Activated T-cell treated with anti-CD3 and anti-CD28 coated beads for 1 hour (primary cell): Measurements from ENCODE around the gene TATDN3.
"Not testable (repeated sequence)": the region's sequence is repeated elsewhere in the genome, so short reads cannot be mapped to it uniquely, and the experiment has no call there.

ENCODE experiments used
- DNase-seq: peaks from one replicate; pipeline ENCODE4 v3.0.0-alpha.2; 2020; ENCODE audit warnings: low read depth

TATDN3 gene

GRCh38 chr1:212775241-212775640 is 16.5 kb upstream of the TATDN3 start:
- DNase-seq = no peak

GRCh38 chr1:212777151-212777550 is 14.5 kb upstream of the TATDN3 start:
- no peak for DNase-seq

- DNase-seq = not testable (repeated sequence)
Observed at GRCh38 chr1:212779086-212779485, 12.6 kb upstream of the TATDN3 start.

- no peak for DNase-seq
Observed at GRCh38 chr1:212780759-212781158, 10.9 kb upstream of the TATDN3 start.

GRCh38 chr1:212781225-212781624 is 10.5 kb upstream of the TATDN3 start:
- DNase-seq = no peak

- no peak for DNase-seq
Observed at GRCh38 chr1:212782422-212783154, 9.1 kb upstream of the TATDN3 start.

- DNase-seq = no peak
Observed at GRCh38 chr1:212783976-212784375, 7.7 kb upstream of the TATDN3 start.

DNA sequence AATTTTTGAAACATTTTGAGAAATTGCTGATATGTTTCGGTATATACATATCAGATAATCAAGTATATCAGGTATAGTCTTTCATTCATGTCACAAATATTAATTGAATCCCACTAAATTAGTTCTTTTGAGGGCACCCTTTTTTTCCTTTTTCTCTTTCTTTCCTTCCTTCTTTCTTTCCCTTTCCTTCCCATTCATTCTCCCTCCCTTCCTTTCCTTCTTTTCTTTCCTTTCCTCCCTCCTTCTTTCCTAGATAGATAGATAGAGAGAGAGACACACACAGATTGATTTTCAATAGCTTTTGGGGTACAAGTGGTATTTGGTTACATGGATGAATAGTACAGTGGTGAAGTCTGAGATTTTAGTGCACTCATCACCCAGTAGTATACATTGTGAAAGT is 5.8 kb upstream of the TATDN3 start:
- no peak for DNase-seq

GRCh38 chr1:212791261-212791675 is 426 bp upstream of the TATDN3 start:
- DNase-seq = no peak

- DNase-seq = no peak
Observed at GRCh38 chr1:212792396-212792908, 758 bp downstream of the TATDN3 start.

DNA sequence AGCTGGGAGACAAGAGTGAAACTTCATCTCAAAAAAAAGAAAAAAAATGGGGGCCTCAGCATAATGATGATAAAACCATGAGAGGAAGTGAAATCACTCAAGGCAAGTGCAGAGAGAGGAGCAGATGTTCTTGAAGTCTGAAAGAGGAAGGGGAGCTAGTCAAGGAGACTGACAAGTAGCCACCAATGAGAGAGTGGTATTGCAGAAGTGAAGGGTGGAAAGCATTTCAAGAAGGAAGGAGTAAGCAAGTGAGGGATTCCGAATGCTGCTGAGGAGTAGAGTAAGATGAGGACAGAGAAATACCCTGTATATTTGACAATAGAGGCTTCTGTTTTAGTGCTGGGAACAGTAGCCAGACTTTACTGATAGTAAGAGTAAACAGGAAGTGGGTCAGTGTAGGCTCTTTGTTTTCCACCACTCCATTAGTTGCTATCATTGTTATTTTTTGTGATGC is 2.9 kb downstream of the TATDN3 start:
- no peak for DNase-seq

- DNase-seq = no peak
Observed at GRCh38 chr1:212797681-212798080, 6.0 kb downstream of the TATDN3 start.

- DNase-seq = no peak
Observed at GRCh38 chr1:212805767-212806166, 14.1 kb downstream of the TATDN3 start.

- no peak for DNase-seq
Observed at GRCh38 chr1:212814537-212815334, 23.0 kb downstream of the TATDN3 start.

DNA sequence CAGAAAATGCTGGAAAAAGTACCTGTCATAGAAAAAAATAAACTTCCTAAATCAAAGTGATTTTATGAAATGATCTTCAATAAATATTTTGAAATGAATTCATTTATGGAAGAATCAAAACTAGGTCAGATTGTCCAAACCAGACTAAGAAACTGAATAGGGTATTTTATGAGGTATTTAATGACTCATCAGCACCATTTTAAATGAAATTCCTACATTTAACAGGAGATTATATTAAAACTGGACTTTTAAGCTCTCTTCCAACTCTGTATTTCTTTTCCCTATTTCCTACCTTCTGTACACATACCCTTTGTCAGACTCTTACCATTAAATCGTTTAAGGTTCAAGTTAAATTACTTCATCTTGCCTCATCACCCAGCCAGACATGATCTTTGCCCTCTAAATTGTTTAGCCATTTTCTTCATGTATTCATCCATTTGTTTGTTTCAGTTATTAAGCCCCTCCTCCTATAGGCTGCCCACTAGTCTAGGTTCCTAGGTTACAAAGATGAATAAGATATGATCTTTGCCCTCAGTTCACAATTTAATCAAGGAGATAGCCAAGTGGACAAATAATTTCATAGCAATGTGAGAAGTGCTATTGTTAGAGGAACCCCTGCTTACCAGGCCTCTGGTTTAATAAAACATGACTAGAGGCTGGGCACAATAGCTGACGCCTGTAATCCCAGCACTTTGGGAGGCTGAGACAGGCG is 25.0 kb downstream of the TATDN3 start:
- DNase-seq = no peak

GRCh38 chr1:212819726-212820125 is 28.0 kb downstream of the TATDN3 start:
- DNase-seq = no peak

DNA sequence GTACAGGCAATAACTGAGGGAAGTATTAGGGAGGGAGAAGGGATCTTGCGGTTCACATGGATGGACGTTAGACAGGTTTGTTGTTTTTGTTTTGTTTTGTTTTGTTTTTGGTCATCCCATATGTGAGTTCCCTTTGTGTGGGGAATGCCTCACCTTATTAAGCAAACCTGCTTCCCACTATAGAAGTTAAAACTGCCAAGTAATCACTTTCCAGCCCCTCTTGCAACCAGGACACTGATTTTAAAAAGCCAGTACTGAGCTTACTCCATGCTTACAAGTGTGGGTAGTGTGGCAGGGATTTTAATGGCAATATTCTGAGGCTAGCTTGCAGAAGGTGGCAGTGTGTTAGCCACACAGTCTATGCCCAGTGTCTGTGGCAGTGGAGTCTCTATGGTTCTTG is 29.3 kb downstream of the TATDN3 start:
- DNase-seq = no peak

GRCh38 chr1:212822956-212823355 is 31.3 kb downstream of the TATDN3 start:
- DNase-seq = no peak

DNA sequence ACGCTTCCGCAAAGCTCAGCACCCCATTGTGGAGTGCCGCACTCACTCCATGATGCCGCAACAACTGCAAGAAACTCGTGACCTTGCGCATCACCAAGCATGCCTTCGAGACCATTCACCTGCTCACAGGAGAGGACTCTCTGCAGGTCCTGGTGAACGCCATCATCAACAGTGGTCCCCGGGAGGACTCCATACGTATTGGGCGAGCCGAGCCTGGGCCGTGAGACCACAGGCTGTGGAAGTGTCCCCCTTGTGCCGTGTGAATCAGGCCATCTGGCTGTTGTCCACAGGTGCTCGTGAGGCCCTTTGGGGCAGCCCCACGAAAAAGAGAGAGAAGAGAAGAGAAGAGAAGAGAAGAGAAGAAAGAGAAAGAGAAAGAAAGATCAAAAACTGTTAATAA is 32.5 kb downstream of the TATDN3 start:
- no peak for DNase-seq

GRCh38 chr1:212825798-212826452 is 34.2 kb downstream of the TATDN3 start:
- DNase-seq = no peak

DNA sequence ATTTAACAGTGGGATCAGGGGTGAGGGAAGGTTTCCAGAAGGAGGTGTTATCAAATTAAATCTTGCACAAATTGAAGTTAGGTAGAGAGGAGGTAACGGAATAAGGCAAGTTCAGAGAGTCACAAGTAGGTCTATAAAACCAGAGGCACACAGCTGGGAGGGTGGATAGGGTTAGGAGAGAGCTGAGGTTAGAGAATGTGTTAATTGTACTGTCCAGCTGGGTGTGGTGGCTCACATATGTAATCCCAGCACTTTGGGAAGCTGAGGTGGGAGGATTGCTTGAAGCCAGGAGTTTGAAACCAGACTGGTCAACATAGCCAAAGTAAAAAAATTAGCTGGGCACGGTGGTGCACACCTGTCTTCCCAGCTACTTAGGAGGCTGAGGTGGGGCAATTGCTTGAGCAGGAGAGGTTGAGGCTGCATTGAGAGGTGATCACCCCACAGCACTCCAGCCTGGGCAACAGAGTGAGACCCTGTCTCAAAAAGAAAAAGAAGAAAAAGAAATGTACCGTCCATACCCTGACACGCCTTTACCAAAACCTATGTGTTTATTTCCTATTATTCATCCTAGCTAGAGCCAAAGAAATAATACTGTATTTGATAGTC is 35.6 kb downstream of the TATDN3 start:
- no peak for DNase-seq
